ENCODE measurements around the gene SLC25A19. TPM values are rescaled to one million over a fixed set of nuclear protein-coding genes. Genes with fewer than 3 reads are reported as not detected.

The SLC25A19 gene
- total and polyA plus RNA-seq, 9 of the 15 experiments (the other 6 are each of a cell fraction or from before 2014, with no cell fraction given), result 33.4 to 76.6 (median 55.3) TPM

- TF ChIP-seq ARID4B (CRISPR knock-in tag; IDR thresholded peaks at IDR 0.05), result peak; percentile 80
- no peak for TF ChIP-seq NFE2L1 (tag; IDR thresholded peaks at IDR 0.05; ENCODE audit: borderline replicate concordance, low read depth)
Measured at GRCh38 chr17:75289115-75289831, at the start of gene SLC25A19 (continued).

GRCh38 chr17:75338335-75338734, 49.1 kb upstream of the SLC25A19 start:
- no peak overlapping the region for H2AFZ ChIP-seq (ENCODE audit: low read depth, low read length)
- peaks cover 2% of the 10 kb centered on the region for H4K20me1 ChIP-seq (replicated peaks; ENCODE audit: control insufficient read depth, insufficient read depth, low read length)
- intact Hi-C loops (cut with micrococcal nuclease) (no loop called here), in situ Hi-C loops (cut with MboI) (no loop called here)
- no peak for FAIRE-seq
- ChIA-PET POLR2A (interaction anchor here (0.6 to 2.3 kb wide), 11 partner anchors 8 to 291 kb away, joined by 3 to 10 read pairs (median 5); partner anchors contain the start of genes GGA3, KCTD2 and MRPS7), CTCF (ENCODE audit: low intra/inter-chr PET ratio) (no interaction called here)
- 14% methylated on average over 6 of the region's 6 CpGs for WGBS (ENCODE audit: insufficient coverage, low coverage, missing lambda C conversion rate)
- H3K9me3 ChIP-seq (replicated peaks; ENCODE audit: control insufficient read depth, insufficient read depth, low read depth, low read length), result no peaks in the 10 kb centered on the region
- H3K9ac ChIP-seq (ENCODE audit: insufficient read depth in 1 of 2, low read depth in 2 of 2, low read length in 2 of 2), result peak overlapping the region; percentile 24 to 32; a peak in 2 of 4 replicates
- peaks cover 22 to 39% of the 10 kb centered on the region in 2 experiments for H3K4me1 ChIP-seq (replicated peaks in 1 of 2; ENCODE audit: control insufficient read depth in 2 of 2, insufficient read depth in 2 of 2, low read length in 2 of 2)
- H3K4me2 ChIP-seq (ENCODE audit: insufficient read depth, low read length), result peak overlapping the region; percentile 48
- no peak overlapping the region for H3K4me3 ChIP-seq
- peaks cover 4% of the 10 kb centered on the region for H3K9me1 ChIP-seq (ENCODE audit: control insufficient read depth, insufficient read depth, low read length)
- ATAC-seq, result 0 out of 3 replicates have a peak, but pooled peaks have one; percentile 17
- H3K79me2 ChIP-seq (ENCODE audit: control insufficient read depth, insufficient read depth, low read length), result peaks cover 88% of the 10 kb centered on the region
- BruUV-seq (replicated peaks), result no TSS peak
- H3K27ac ChIP-seq (ENCODE audit: extremely low read depth, low read depth, low read length), result peak overlapping the region; percentile 76
- H3K36me3 ChIP-seq (ENCODE audit: control insufficient read depth, insufficient read depth, low read length), result 0 out of 3 replicates have a peak, but pooled peaks cover 8% of the 10 kb centered on the region
- H3K27me3 ChIP-seq (ENCODE audit: control insufficient read depth in 2 of 2, insufficient read depth in 2 of 2, low read length in 2 of 2), result no peaks in the 10 kb centered on the region
- DNase-seq (ENCODE audit: extremely low read depth in 1 of 4, low spot score in 3 of 4), result peak in 2 of 4 experiments; percentile 10 to 29
- TF ChIP-seq CXXC5 (CRISPR knock-in tag; IDR thresholded peaks at IDR 0.05), result peak; percentile 55
- TF ChIP-seq GABPA (tag; conservative IDR thresholded peaks at IDR 0.05; ENCODE audit: low read depth), result peak; percentile 56; the same call in 1 of the 2 replicates
- no peak for TF ChIP-seq MAFG (tag; conservative IDR thresholded peaks at IDR 0.05)
- peak; percentile 51; the same call in 1 of the 2 replicates for TF ChIP-seq SMARCA4 (IDR thresholded peaks at IDR 0.05)
- TF ChIP-seq PATZ1 (CRISPR knock-in tag; IDR thresholded peaks at IDR 0.05; ENCODE audit: borderline replicate concordance), result no peak
- TF ChIP-seq JUND (IDR thresholded peaks at IDR 0.05; ENCODE audit: borderline replicate concordance, low read depth, low read length), result 0 out of 2 replicates have a peak, but pooled peaks have one; percentile 5
- no peak for TF ChIP-seq JUND (tag; IDR thresholded peaks at IDR 0.05; ENCODE audit: borderline replicate concordance, low read depth, low read length)
- peak; percentile 18; the same call in 1 of the 2 replicates for TF ChIP-seq ZFX (CRISPR knock-in tag; IDR thresholded peaks at IDR 0.05)
- peak; percentile 46 for TF ChIP-seq EP300 (IDR thresholded peaks at IDR 0.05; ENCODE audit: low read length)
- 0 out of 4 replicates have a peak, but pooled peaks of 1 of the 2 experiments have one; percentile 23 for TF ChIP-seq MAZ (CRISPR knock-in tag; conservative IDR thresholded peaks at IDR 0.05 in 1 of 2, IDR thresholded peaks at IDR 0.05 in 1 of 2)
- TF ChIP-seq ZBED1 (IDR thresholded peaks at IDR 0.05), result no peak
- TF ChIP-seq BHLHE40 (IDR thresholded peaks at IDR 0.05; ENCODE audit: low read length), result no peak
